ENCODE measurements around the gene PPP1R14C.

DNA sequence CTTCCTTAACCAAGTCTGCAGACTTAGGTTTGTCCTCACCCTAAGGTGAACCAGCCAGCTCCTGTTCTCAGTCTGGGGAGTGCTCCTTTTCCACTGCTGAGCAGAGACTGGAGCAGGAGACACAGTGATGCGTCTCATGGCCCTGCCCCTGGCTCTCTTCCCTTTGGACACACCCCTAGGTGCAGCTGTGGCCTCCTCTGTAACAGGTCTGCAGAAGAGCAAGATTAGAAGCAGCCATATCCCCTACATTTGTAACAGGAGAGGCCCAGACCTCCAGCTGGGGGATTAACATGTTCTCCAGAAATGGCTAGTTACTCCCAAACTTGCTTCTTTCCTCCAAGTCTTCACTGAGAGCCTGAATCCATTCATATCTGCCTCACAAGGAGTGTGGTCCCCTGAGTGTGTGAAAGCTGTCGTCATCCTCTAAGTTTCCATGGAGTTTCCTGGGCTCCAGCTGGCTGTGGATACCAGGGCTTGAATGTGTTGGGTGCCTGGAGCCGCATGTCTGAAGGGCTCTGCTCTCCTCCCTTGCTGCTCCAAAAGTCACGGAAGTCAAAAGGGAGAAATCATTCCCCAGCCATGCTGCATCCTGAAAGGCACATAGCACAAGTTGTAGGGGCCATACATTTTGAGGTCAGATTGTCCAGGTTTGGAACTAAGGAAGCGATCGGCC, 57.7 kb downstream of the PPP1R14C start:
- TF ChIP-seq, protein P1, sequence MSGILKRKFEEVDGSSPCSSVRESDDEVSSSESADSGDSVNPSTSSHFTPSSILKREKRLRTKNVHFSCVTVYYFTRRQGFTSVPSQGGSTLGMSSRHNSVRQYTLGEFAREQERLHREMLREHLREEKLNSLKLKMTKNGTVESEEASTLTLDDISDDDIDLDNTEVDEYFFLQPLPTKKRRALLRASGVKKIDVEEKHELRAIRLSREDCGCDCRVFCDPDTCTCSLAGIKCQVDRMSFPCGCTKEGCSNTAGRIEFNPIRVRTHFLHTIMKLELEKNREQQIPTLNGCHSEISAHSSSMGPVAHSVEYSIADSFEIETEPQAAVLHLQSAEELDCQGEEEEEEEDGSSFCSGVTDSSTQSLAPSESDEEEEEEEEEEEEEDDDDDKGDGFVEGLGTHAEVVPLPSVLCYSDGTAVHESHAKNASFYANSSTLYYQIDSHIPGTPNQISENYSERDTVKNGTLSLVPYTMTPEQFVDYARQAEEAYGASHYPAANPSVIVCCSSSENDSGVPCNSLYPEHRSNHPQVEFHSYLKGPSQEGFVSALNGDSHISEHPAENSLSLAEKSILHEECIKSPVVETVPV (CRISPR knock-in tag; IDR thresholded peaks at IDR 0.05), result no peak
- TF ChIP-seq TOX (CRISPR knock-in tag; IDR thresholded peaks at IDR 0.05; ENCODE audit: borderline replicate concordance) (no peak), PPARA (CRISPR knock-in tag; IDR thresholded peaks at IDR 0.05; ENCODE audit: borderline replicate concordance) (no peak), CSDC2 (CRISPR knock-in tag; IDR thresholded peaks at IDR 0.05) (no peak), ZFP30 (CRISPR knock-in tag; IDR thresholded peaks at IDR 0.05) (no peak), RARB (CRISPR knock-in tag; IDR thresholded peaks at IDR 0.05) (no peak), ARNTL (CRISPR knock-in tag; IDR thresholded peaks at IDR 0.05; ENCODE audit: borderline replicate concordance, low read depth) (no peak), GLIS3 (CRISPR knock-in tag; IDR thresholded peaks at IDR 0.05) (no peak), ZNF565 (CRISPR knock-in tag; conservative IDR thresholded peaks at IDR 0.05; ENCODE audit: low read depth) (no peak), ZNF70 (CRISPR knock-in tag; IDR thresholded peaks at IDR 0.05) (no peak)
- TF ChIP-seq, protein P2, sequence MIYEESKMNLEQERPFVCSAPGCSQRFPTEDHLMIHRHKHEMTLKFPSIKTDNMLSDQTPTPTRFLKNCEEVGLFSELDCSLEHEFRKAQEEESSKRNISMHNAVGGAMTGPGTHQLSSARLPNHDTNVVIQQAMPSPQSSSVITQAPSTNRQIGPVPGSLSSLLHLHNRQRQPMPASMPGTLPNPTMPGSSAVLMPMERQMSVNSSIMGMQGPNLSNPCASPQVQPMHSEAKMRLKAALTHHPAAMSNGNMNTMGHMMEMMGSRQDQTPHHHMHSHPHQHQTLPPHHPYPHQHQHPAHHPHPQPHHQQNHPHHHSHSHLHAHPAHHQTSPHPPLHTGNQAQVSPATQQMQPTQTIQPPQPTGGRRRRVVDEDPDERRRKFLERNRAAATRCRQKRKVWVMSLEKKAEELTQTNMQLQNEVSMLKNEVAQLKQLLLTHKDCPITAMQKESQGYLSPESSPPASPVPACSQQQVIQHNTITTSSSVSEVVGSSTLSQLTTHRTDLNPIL (CRISPR knock-in tag; IDR thresholded peaks at IDR 0.05; ENCODE audit: low read depth), result no peak
- TF ChIP-seq, protein P3, sequence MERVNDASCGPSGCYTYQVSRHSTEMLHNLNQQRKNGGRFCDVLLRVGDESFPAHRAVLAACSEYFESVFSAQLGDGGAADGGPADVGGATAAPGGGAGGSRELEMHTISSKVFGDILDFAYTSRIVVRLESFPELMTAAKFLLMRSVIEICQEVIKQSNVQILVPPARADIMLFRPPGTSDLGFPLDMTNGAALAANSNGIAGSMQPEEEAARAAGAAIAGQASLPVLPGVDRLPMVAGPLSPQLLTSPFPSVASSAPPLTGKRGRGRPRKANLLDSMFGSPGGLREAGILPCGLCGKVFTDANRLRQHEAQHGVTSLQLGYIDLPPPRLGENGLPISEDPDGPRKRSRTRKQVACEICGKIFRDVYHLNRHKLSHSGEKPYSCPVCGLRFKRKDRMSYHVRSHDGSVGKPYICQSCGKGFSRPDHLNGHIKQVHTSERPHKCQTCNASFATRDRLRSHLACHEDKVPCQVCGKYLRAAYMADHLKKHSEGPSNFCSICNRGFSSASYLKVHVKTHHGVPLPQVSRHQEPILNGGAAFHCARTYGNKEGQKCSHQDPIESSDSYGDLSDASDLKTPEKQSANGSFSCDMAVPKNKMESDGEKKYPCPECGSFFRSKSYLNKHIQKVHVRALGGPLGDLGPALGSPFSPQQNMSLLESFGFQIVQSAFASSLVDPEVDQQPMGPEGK (CRISPR knock-in tag; IDR thresholded peaks at IDR 0.05; ENCODE audit: borderline replicate concordance), result no peak
